H1 (cell line): ENCODE results near the gene AKAP9. TPM values are rescaled to one million over a fixed set of nuclear protein-coding genes. Genes with fewer than 3 reads are reported as not detected.

ENCODE experiments used
- CTCF ChIA-PET: fragments of 300-600 bp; sonication (Branson Sonifier 250); formaldehyde crosslinking; loops from one replicate; lab custom pipeline; 2021; ENCODE audit not compliant: partially characterized antibody; lab: Charles Lee
- POLR2A ChIA-PET: fragments of 300-600 bp; sonication (Branson Sonifier 250); formaldehyde crosslinking; loops from one replicate; lab custom pipeline; 2021; ENCODE audit warnings: inconsistent platforms; ENCODE audit not compliant: partially characterized antibody; lab: Charles Lee
- DNase-seq, 2 experiments: peaks; one replicate each; pipeline versions ENCODE4 v3.0.0 to v3.0.0-alpha.2; 2010 to 2022; ENCODE audit warnings: low spot score in 2 of 2, low read depth in 1 of 2, mixed read lengths in 1 of 2
- FAIRE-seq: peaks from 2 replicates; lab custom pipeline; 2011; peaks lifted over from hg19 to GRCh38; lab: Jason Lieb, UNC
- H2AFZ ChIP-seq: 2 replicates; pipeline ENCODE4 v1.8.1; 2012; ENCODE audit warnings: low read length, inconsistent platforms
- H2AK5ac ChIP-seq: 2 replicates; pipeline ENCODE4 v1.6.1; 2013; ENCODE audit warnings: low read depth, low read length
- H2BK120ac ChIP-seq: replicated peaks from 2 replicates; pipeline ENCODE3; 2013; ENCODE audit warnings: low read depth, low read length, inconsistent platforms
- H2BK12ac ChIP-seq: 2 replicates; pipeline ENCODE4 v1.6.1; 2013; ENCODE audit warnings: low read depth, low read length
- H2BK15ac ChIP-seq: 2 replicates; pipeline ENCODE4 v1.6.1; 2013; ENCODE audit warnings: low read length
- H2BK20ac ChIP-seq: 2 replicates; pipeline ENCODE4 v1.6.1; 2013; ENCODE audit warnings: low read length
- H2BK5ac ChIP-seq: 2 replicates; pipeline ENCODE4 v1.6.1; 2013; ENCODE audit warnings: low read depth, low read length
- H3K14ac ChIP-seq: 2 replicates; pipeline ENCODE4 v1.6.1; 2013; ENCODE audit warnings: inconsistent platforms; ENCODE audit not compliant: insufficient read length
- H3K18ac ChIP-seq: 2 replicates; pipeline ENCODE4 v1.6.1; 2013; ENCODE audit warnings: low read length; ENCODE audit errors: extremely low read depth
- H3K23ac ChIP-seq: 2 replicates; pipeline ENCODE4 v1.6.1; 2013; ENCODE audit warnings: inconsistent platforms; ENCODE audit not compliant: insufficient read length
- H3K23me2 ChIP-seq: 2 replicates; pipeline ENCODE4 v1.6.1; 2013; ENCODE audit warnings: low read depth, low read length
- H3K27ac ChIP-seq: 2 replicates; pipeline ENCODE4 v1.6.1; 2011; ENCODE audit warnings: low read depth, low read length, inconsistent platforms
- H3K27me3 ChIP-seq, 4 experiments: replicated peaks in 1 of 4; 1 replicate in 1 of 4; 2 replicates in 3 of 4; pipeline versions ENCODE4 v1.6.1 to v1.8.1; 2011 to 2013; ENCODE audit warnings: low read length in 3 of 4, mild to moderate bottlenecking in 3 of 4, inconsistent platforms in 2 of 4, mixed read lengths in 2 of 4, moderate library complexity in 1 of 4; ENCODE audit not compliant: control insufficient read depth in 3 of 4, insufficient read depth in 3 of 4; ENCODE audit errors: extremely low read depth in 1 of 4
- H3K36me3 ChIP-seq, 4 experiments: 2 replicates each; pipeline versions ENCODE4 v1.6.1 to v1.8.1; 2011 to 2013; ENCODE audit warnings: mild to moderate bottlenecking in 4 of 4, low read length in 3 of 4, moderate library complexity in 2 of 4, control low read depth in 1 of 4, inconsistent platforms in 1 of 4; ENCODE audit not compliant: insufficient read depth in 4 of 4, control insufficient read depth in 2 of 4
- H3K4ac ChIP-seq: replicated peaks from 2 replicates; pipeline ENCODE3; 2013; ENCODE audit warnings: low read length, low read depth, mixed read lengths, inconsistent platforms; ENCODE audit not compliant: insufficient read length
- H3K4me1 ChIP-seq, 4 experiments: replicated peaks in 1 of 4; 1 replicate in 1 of 4; 2 replicates in 3 of 4; pipeline versions ENCODE4 v1.6.1 to v1.8.1; 2011 to 2013; ENCODE audit warnings: low read length in 3 of 4, inconsistent platforms in 2 of 4, mixed read lengths in 1 of 4; ENCODE audit not compliant: insufficient read depth in 4 of 4, control insufficient read depth in 3 of 4
- H3K4me2 ChIP-seq, 2 experiments: 2 replicates each; pipeline versions ENCODE4 v1.6.1 to v1.8.1; 2011 to 2013; ENCODE audit warnings: low read depth in 2 of 2, low read length in 2 of 2, control low read depth in 1 of 2, inconsistent platforms in 1 of 2, mild to moderate bottlenecking in 1 of 2; ENCODE audit not compliant: insufficient read depth in 1 of 2
- H3K4me3 ChIP-seq, 4 experiments: fragments of 200-600, 300-600 bp in 1 of 4; sonication (generic), shearing (Covaris generic), sonication (Bioruptor Twin) in 1 of 4; 2 replicates each; pipeline versions ENCODE4 v1.5.1 to v1.8.1; 2011 to 2016; ENCODE audit warnings: low read length in 4 of 4, low read depth in 3 of 4, control low read depth in 2 of 4, inconsistent platforms in 2 of 4, mild to moderate bottlenecking in 2 of 4, mixed read lengths in 1 of 4, moderate library complexity in 1 of 4; ENCODE audit not compliant: insufficient read depth in 2 of 4; ENCODE audit errors: extremely low read depth in 1 of 4
- H3K56ac ChIP-seq: replicated peaks from 2 replicates; pipeline ENCODE3; 2013; ENCODE audit warnings: low read depth, mild to moderate bottlenecking, mixed read lengths, low read length, inconsistent platforms; ENCODE audit not compliant: insufficient read length
- H3K79me1 ChIP-seq: 2 replicates; pipeline ENCODE4 v1.6.1; 2013; ENCODE audit warnings: low read depth, low read length, control low read depth
- H3K79me2 ChIP-seq, 2 experiments: 2 replicates each; pipeline versions ENCODE4 v1.6.1 to v1.8.1; 2012 to 2013; ENCODE audit warnings: low read length in 2 of 2, mild to moderate bottlenecking in 2 of 2, inconsistent platforms in 1 of 2; ENCODE audit not compliant: insufficient read depth in 2 of 2, control insufficient read depth in 1 of 2
- H3K9ac ChIP-seq, 4 experiments: replicated peaks in 1 of 4; 1 replicate in 1 of 4; 2 replicates in 3 of 4; pipeline versions ENCODE4 v1.6.1 to v1.8.1; 2011 to 2013; ENCODE audit warnings: low read depth in 3 of 4, low read length in 3 of 4, control low read depth in 2 of 4, mild to moderate bottlenecking in 2 of 4, moderate library complexity in 2 of 4, inconsistent platforms in 1 of 4; ENCODE audit errors: extremely low read depth in 1 of 4
- H3K9me3 ChIP-seq, 2 experiments: 2 replicates each; pipeline versions ENCODE4 v1.6.1 to v1.8.1; 2012 to 2013; ENCODE audit warnings: mild to moderate bottlenecking in 2 of 2, moderate library complexity in 2 of 2, control low read depth in 1 of 2, inconsistent platforms in 1 of 2, low read depth in 1 of 2, low read length in 1 of 2, mixed read lengths in 1 of 2; ENCODE audit not compliant: insufficient read depth in 2 of 2
- H4K20me1 ChIP-seq, 2 experiments: replicated peaks in 1 of 2; 2 replicates each; pipeline versions ENCODE3 to v1.8.1; 2011 to 2013; ENCODE audit warnings: inconsistent platforms in 2 of 2, low read length in 2 of 2, mild to moderate bottlenecking in 1 of 2; ENCODE audit not compliant: insufficient read depth in 2 of 2, control insufficient read depth in 1 of 2
- H4K5ac ChIP-seq: 2 replicates; pipeline ENCODE4 v1.6.1; 2013; ENCODE audit warnings: low read length, low read depth, mixed read lengths, inconsistent platforms; ENCODE audit not compliant: insufficient read length
- H4K8ac ChIP-seq: 2 replicates; pipeline ENCODE4 v1.8.0; 2013; ENCODE audit warnings: mild to moderate bottlenecking, moderate library complexity, low read length, inconsistent platforms; ENCODE audit not compliant: insufficient read depth; ENCODE audit errors: extremely low read depth
- H4K91ac ChIP-seq: replicated peaks from 2 replicates; pipeline ENCODE3; 2013; ENCODE audit warnings: low read length, mixed read lengths, inconsistent platforms; ENCODE audit not compliant: insufficient read length
- BCL11A ChIP-seq, 2 experiments: IDR thresholded peaks; one replicate each; pipeline ENCODE4 v1.6.1; 2011; ENCODE audit warnings: low read depth in 2 of 2, low read length in 2 of 2, mild to moderate bottlenecking in 2 of 2
- CBX5 ChIP-seq: fragments of 300-800, 300-1000 bp; sonication (generic); IDR thresholded peaks from 2 replicates; pipeline ENCODE4 v1.7.1; 2016; ENCODE audit warnings: antibody characterized with exemption, low read length, low read depth
- FOSL1 ChIP-seq: IDR thresholded peaks from 2 replicates; pipeline ENCODE4 v1.6.1; 2011; ENCODE audit warnings: mild to moderate bottlenecking, low read depth, low read length, moderate library complexity; ENCODE audit not compliant: insufficient read depth
- SP4 ChIP-seq: IDR thresholded peaks from 2 replicates; pipeline ENCODE4 v1.6.1; 2012; ENCODE audit warnings: low read length, inconsistent platforms
- TBP ChIP-seq: IDR thresholded peaks from 2 replicates; pipeline ENCODE4 v1.6.1; 2011; ENCODE audit warnings: low read depth, low read length, improper control_type of control experiment
- USF2 ChIP-seq: IDR thresholded peaks from 2 replicates; pipeline ENCODE4 v1.6.1; 2011; ENCODE audit warnings: low read length, improper control_type of control experiment
- WGBS, 2 experiments: shearing (Covaris generic) in 1 of 2; methylation state at CpG; one replicate each; pipeline versions ENCODE4 v1.1.6 to v1.1.7; 2013 to 2015; ENCODE audit warnings: low lambda C conversion rate in 2 of 2, mixed read lengths in 2 of 2, inconsistent platforms in 1 of 2, low coverage in 1 of 2, missing lambda C conversion rate in 1 of 2; ENCODE audit not compliant: insufficient replicate concordance in 2 of 2, insufficient coverage in 1 of 2, insufficient read length in 1 of 2; ENCODE audit errors: extremely low coverage in 1 of 2, missing lambda C conversion rate in 1 of 2; 5-methylcytosine and 5-hydroxymethylcytosine counted together
- polyA plus RNA-seq, 7 experiments: library from polyadenylated mRNA; depleted of rRNA in 3 of 7; stranded (reverse) in 5 of 7; unstranded in 2 of 7; fragments of >200 nt in 5 of 7; fragments of 200-250 nt in 2 of 7; gene quantifications; 1 replicate in 5 of 7; 2 replicates in 1 of 7; 4 replicates in 1 of 7; pipeline versions ENCODE4 v1.2.1 to v1.2.3, GENCODE V29; 2011 to 2013; ENCODE audit warnings: missing spikeins in 2 of 7, mixed read lengths in 2 of 7
- total RNA-seq: library from RNA; stranded (reverse); fragmentation: NEBNext Ultra II Directional; extraction: Animal tissue kit (Norgen Biotek cat#: 25700); gene quantifications from 2 replicates; pipeline ENCODE4 v1.2.1, GENCODE V29; 2021
- TF ChIP-seq, protein P1 (sequence below), 3 experiments: IDR thresholded peaks; 1 replicate in 2 of 3; 2 replicates in 1 of 3; pipeline versions ENCODE4 v1.5.1 to v1.6.1; 2011; ENCODE audit warnings: low read length in 3 of 3, mild to moderate bottlenecking in 3 of 3, inconsistent platforms in 2 of 3, low read depth in 1 of 3, moderate library complexity in 1 of 3; ENCODE audit not compliant: insufficient read depth in 1 of 3; ENCODE audit errors: control extremely low read depth in 1 of 3

AKAP9 gene
- total and polyA plus RNA-seq, 2 of the 8 experiments (the other 6 are each of a cell fraction or from before 2014, with no cell fraction given), result 6.2 to 26.3 TPM

DNA sequence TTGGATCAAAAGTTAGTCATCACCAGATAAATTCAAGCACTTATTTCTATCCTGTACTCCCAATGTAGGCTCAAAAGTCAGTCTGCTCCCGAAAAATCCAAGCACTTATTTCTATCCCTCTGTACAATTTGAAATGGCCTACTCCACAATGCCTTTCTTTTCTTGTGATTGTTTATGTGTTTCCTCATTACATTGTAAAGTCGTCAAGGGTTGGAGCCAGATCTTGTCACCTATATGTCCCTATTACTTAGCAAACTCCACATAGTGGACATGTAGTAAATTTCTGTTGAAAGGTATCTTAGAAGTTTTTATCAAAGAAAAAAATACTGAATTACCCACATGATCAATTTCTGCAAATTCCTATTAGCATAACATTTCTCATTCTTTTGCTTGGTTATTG lies 111.5 kb downstream of the AKAP9 start:
- Histone ChIP-seq H3K4me1 (no peaks in the 10 kb centered on the region), H3K9me3 (no peaks in the 10 kb centered on the region), H2BK12ac (no peak overlapping the region), H3K14ac (no peak overlapping the region), H3K27ac (no peak overlapping the region), H3K79me1 (no peaks in the 10 kb centered on the region), H2BK15ac (no peak overlapping the region), H4K91ac (no peak overlapping the region), H3K4me3 (no peak overlapping the region), H2BK5ac (no peak overlapping the region), H4K5ac (no peak overlapping the region), H4K20me1 (peaks cover 0 to under 1% of the 10 kb centered on the region in 2 experiments), H4K8ac (no peak overlapping the region), H3K23ac (no peak overlapping the region), H2AK5ac (no peak overlapping the region), H2AFZ (no peak overlapping the region), H3K18ac (no peak overlapping the region), H3K23me2 (no peaks in the 10 kb centered on the region), H3K4me2 (no peak overlapping the region), H3K79me2 (no peaks in the 10 kb centered on the region)
- 91% methylated on average over 2 of the region's 2 CpGs; no CpG with 5 or more reads in 1 of the 2 experiments for WGBS, 2 experiments
- POLR2A ChIA-PET, result no interaction called here
- CTCF ChIA-PET, result interaction anchor here (1.1 to 1.5 kb wide), 2 partner anchors 9 to 200 kb away, joined by 5 read pairs; no protein-coding TSS in a partner anchor
- no peak for DNase-seq
- TF ChIP-seq FOSL1, result no peak
- TF ChIP-seq SP4, result no peak
- no peak for TF ChIP-seq TBP
- no peak for TF ChIP-seq BCL11A (IDR thresholded peaks at IDR 0.05; ENCODE audit: low read depth in 2 of 2, low read length in 2 of 2)
- TF ChIP-seq USF2, result no peak
- TF ChIP-seq, protein P1, sequence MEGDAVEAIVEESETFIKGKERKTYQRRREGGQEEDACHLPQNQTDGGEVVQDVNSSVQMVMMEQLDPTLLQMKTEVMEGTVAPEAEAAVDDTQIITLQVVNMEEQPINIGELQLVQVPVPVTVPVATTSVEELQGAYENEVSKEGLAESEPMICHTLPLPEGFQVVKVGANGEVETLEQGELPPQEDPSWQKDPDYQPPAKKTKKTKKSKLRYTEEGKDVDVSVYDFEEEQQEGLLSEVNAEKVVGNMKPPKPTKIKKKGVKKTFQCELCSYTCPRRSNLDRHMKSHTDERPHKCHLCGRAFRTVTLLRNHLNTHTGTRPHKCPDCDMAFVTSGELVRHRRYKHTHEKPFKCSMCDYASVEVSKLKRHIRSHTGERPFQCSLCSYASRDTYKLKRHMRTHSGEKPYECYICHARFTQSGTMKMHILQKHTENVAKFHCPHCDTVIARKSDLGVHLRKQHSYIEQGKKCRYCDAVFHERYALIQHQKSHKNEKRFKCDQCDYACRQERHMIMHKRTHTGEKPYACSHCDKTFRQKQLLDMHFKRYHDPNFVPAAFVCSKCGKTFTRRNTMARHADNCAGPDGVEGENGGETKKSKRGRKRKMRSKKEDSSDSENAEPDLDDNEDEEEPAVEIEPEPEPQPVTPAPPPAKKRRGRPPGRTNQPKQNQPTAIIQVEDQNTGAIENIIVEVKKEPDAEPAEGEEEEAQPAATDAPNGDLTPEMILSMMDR (IDR thresholded peaks at IDR 0.05; ENCODE audit: control extremely low read depth in 1 of 3, insufficient read depth in 1 of 3, low read depth in 1 of 3, low read length in 3 of 3), result no peak
- no peak for TF ChIP-seq CBX5
- TF ChIP-seq, all 59 proteins: peak for 0
- Histone ChIP-seq H3K4ac (no peak overlapping the region), H3K9ac (no peak overlapping the region), H3K27me3 (peaks cover 0 to 1% (median 0%) of the 10 kb centered on the region in 4 experiments; a peak in 1 of 7 replicates), H2BK20ac (no peak overlapping the region), H2BK120ac (no peak overlapping the region), H3K56ac (no peak overlapping the region), H3K36me3 (0 out of 8 replicates have a peak, but pooled peaks cover 0 to 2% (median 0%) of the 10 kb centered on the region in 4 experiments)
- no peak for FAIRE-seq
